Measurements from ENCODE around the gene CR1L. TPM values are rescaled to one million over a fixed set of nuclear protein-coding genes. Genes with fewer than 3 reads are reported as not detected.

CR1L gene
- total RNA-seq, 1 experiment from 2014 or later = 13.7 TPM

- TF ChIP-seq ZBTB21 (CRISPR knock-in tag; IDR thresholded peaks at IDR 0.05; ENCODE audit: borderline replicate concordance) (no peak), IRF2 (CRISPR knock-in tag; IDR thresholded peaks at IDR 0.05; ENCODE audit: borderline replicate concordance, low read depth) (no peak), ZNF512 (CRISPR knock-in tag; IDR thresholded peaks at IDR 0.05; ENCODE audit: borderline replicate concordance) (no peak)
Observed at GRCh38 chr1:207644166-207644851, 624 bp upstream of the CR1L start (continued).

GRCh38 chr1:207645635-207646081, 725 bp downstream of the CR1L start:
- CTCF ChIA-PET = no interaction called here
- Mint-ChIP-seq H3K27me3 (ENCODE audit: low read depth) (peaks cover 10% of the 10 kb centered on the region), H3K4me3 (peak overlapping the region; percentile 83), H3K4me1 (peaks cover 65% of the 10 kb centered on the region), H3K27ac (no peak overlapping the region), H3K36me3 (no peaks in the 10 kb centered on the region), H3K9me3 (0 out of 2 replicates have a peak, but pooled peaks cover 4% of the 10 kb centered on the region)
- ATAC-seq = peak; percentile 31
- DNase-seq (ENCODE audit: low spot score) = peak; percentile 31
- TF ChIP-seq MXD4 (CRISPR knock-in tag; IDR thresholded peaks at IDR 0.05; ENCODE audit: borderline replicate concordance) = no peak
- no peak for TF ChIP-seq USF1 (CRISPR knock-in tag; IDR thresholded peaks at IDR 0.05)
- no peak for TF ChIP-seq NFYB (CRISPR knock-in tag; conservative IDR thresholded peaks at IDR 0.05; ENCODE audit: low read depth)
- no peak for TF ChIP-seq ZNF512 (CRISPR knock-in tag; IDR thresholded peaks at IDR 0.05; ENCODE audit: borderline replicate concordance)
- TF ChIP-seq MAX (CRISPR knock-in tag; IDR thresholded peaks at IDR 0.05) = no peak
- no peak for TF ChIP-seq CDX4 (CRISPR knock-in tag; IDR thresholded peaks at IDR 0.05; ENCODE audit: borderline replicate concordance)
- no peak for TF ChIP-seq ATF6 (CRISPR knock-in tag; IDR thresholded peaks at IDR 0.05)
- no peak for TF ChIP-seq FOXP4 (CRISPR knock-in tag; IDR thresholded peaks at IDR 0.05)
- no peak for TF ChIP-seq GABPB1 (CRISPR knock-in tag; IDR thresholded peaks at IDR 0.05)
- no peak for TF ChIP-seq NFE2L1 (CRISPR knock-in tag; IDR thresholded peaks at IDR 0.05)
- TF ChIP-seq JAZF1 (CRISPR knock-in tag; IDR thresholded peaks at IDR 0.05) = no peak
- no peak for TF ChIP-seq OVOL2 (CRISPR knock-in tag; IDR thresholded peaks at IDR 0.05; ENCODE audit: borderline replicate concordance)
- TF ChIP-seq AFF4 (CRISPR knock-in tag; IDR thresholded peaks at IDR 0.05; ENCODE audit: borderline replicate concordance) = no peak
- POLR2A ChIA-PET = no interaction called here

Measured in WTC11 (cell line).